H9 (cell line): Measurements from ENCODE around the gene EME1. TPM values are rescaled to one million over a fixed set of nuclear protein-coding genes. Genes with fewer than 3 reads are reported as not detected.

ENCODE experiments used
- DNase-seq: peaks from one replicate; pipeline ENCODE4 v3.0.0-alpha.2; 2017
- H2AFZ ChIP-seq: one replicate; pipeline ENCODE4 v1.6.1; 2013; ENCODE audit warnings: mild to moderate bottlenecking, low read length, control low read depth, moderate library complexity
- H2AK5ac ChIP-seq: 2 replicates; pipeline ENCODE4 v1.6.1; 2013; ENCODE audit warnings: low read length, control low read depth, mixed read lengths; ENCODE audit not compliant: insufficient read length
- H2BK120ac ChIP-seq: one replicate; pipeline ENCODE4 v1.6.1; 2013; ENCODE audit warnings: low read depth, mild to moderate bottlenecking, low read length, control low read depth, inconsistent platforms; ENCODE audit not compliant: poor library complexity, severe bottlenecking
- H2BK12ac ChIP-seq: 2 replicates; pipeline ENCODE4 v1.6.1; 2013; ENCODE audit warnings: low read length, control low read depth, mixed read lengths, low read depth; ENCODE audit not compliant: insufficient read length
- H2BK15ac ChIP-seq: 2 replicates; pipeline ENCODE4 v1.6.1; 2013; ENCODE audit warnings: low read depth, low read length, control low read depth
- H2BK20ac ChIP-seq: one replicate; pipeline ENCODE4 v1.6.1; 2013; ENCODE audit warnings: low read depth, mild to moderate bottlenecking, low read length, control low read depth, inconsistent platforms; ENCODE audit not compliant: poor library complexity, severe bottlenecking
- H2BK5ac ChIP-seq: 2 replicates; pipeline ENCODE4 v1.6.1; 2013; ENCODE audit warnings: low read length, control low read depth, mixed read lengths; ENCODE audit not compliant: insufficient read length
- H3K14ac ChIP-seq: 2 replicates; pipeline ENCODE4 v1.6.1; 2013; ENCODE audit warnings: low read length, control low read depth; ENCODE audit not compliant: insufficient read depth
- H3K18ac ChIP-seq: 2 replicates; pipeline ENCODE4 v1.6.1; 2013; ENCODE audit warnings: low read depth, mild to moderate bottlenecking, mixed read lengths, low read length, control low read depth; ENCODE audit not compliant: insufficient read length
- H3K23ac ChIP-seq: 2 replicates; pipeline ENCODE4 v1.6.1; 2013; ENCODE audit warnings: low read length, control low read depth, mixed read lengths, low read depth; ENCODE audit not compliant: insufficient read length
- H3K23me2 ChIP-seq: 2 replicates; pipeline ENCODE4 v1.6.1; 2013; ENCODE audit warnings: low read depth, mild to moderate bottlenecking, mixed read lengths, low read length, control low read depth; ENCODE audit not compliant: insufficient read length, poor library complexity, severe bottlenecking
- H3K27ac ChIP-seq: 2 replicates; pipeline ENCODE4 v1.5.1; 2013; ENCODE audit warnings: low read length, control low read depth, mixed read lengths, low read depth; ENCODE audit not compliant: insufficient read length
- H3K27me3 ChIP-seq: 2 replicates; pipeline ENCODE4 v1.6.1; 2013; ENCODE audit warnings: low read length, control low read depth, inconsistent platforms; ENCODE audit not compliant: insufficient read depth
- H3K4ac ChIP-seq: 2 replicates; pipeline ENCODE4 v1.6.1; 2013; ENCODE audit warnings: low read depth, mild to moderate bottlenecking, control low read depth, inconsistent platforms, low read length, moderate library complexity
- H3K4me1 ChIP-seq: 2 replicates; pipeline ENCODE4 v1.6.1; 2013; ENCODE audit warnings: low read length, control low read depth, inconsistent platforms; ENCODE audit not compliant: insufficient read depth
- H3K4me2 ChIP-seq: 2 replicates; pipeline ENCODE4 v1.6.1; 2013; ENCODE audit warnings: low read length, control low read depth, mixed read lengths; ENCODE audit not compliant: insufficient read length, insufficient read depth
- H3K56ac ChIP-seq: 2 replicates; pipeline ENCODE4 v1.6.1; 2013; ENCODE audit warnings: low read depth, mild to moderate bottlenecking, mixed read lengths, low read length, control low read depth; ENCODE audit not compliant: insufficient read length
- H3K79me1 ChIP-seq: 2 replicates; pipeline ENCODE4 v1.6.1; 2013; ENCODE audit warnings: low read depth, mild to moderate bottlenecking, moderate library complexity, low read length, control low read depth, inconsistent platforms; ENCODE audit not compliant: insufficient read depth, poor library complexity, severe bottlenecking
- H3K79me2 ChIP-seq: 2 replicates; pipeline ENCODE4 v1.6.1; 2013; ENCODE audit warnings: low read length, control low read depth, inconsistent platforms; ENCODE audit not compliant: insufficient read depth
- H3K9ac ChIP-seq: 2 replicates; pipeline ENCODE4 v1.6.1; 2013; ENCODE audit warnings: low read length, control low read depth, mixed read lengths; ENCODE audit not compliant: insufficient read length; ENCODE audit errors: extremely low read depth
- H3K9me3 ChIP-seq: one replicate; pipeline ENCODE4 v1.6.1; 2013; ENCODE audit warnings: low read depth, low read length, inconsistent platforms; ENCODE audit not compliant: control insufficient read depth
- H3T11ph ChIP-seq: one replicate; pipeline ENCODE4 v1.6.1; 2013; ENCODE audit warnings: mild to moderate bottlenecking, low read length, control low read depth, inconsistent platforms
- H4K20me1 ChIP-seq: one replicate; pipeline ENCODE4 v1.6.1; 2013; ENCODE audit not compliant: control insufficient read depth, insufficient read length, insufficient read depth
- H4K5ac ChIP-seq: 2 replicates; pipeline ENCODE4 v1.6.1; 2013; ENCODE audit warnings: low read depth, mild to moderate bottlenecking, mixed read lengths, low read length, control low read depth; ENCODE audit not compliant: insufficient read length
- H4K8ac ChIP-seq: replicated peaks from 2 replicates; pipeline ENCODE4 v1.6.1; 2013; ENCODE audit warnings: low read length, control low read depth, mixed read lengths, low read depth; ENCODE audit not compliant: insufficient read length
- H4K91ac ChIP-seq: 2 replicates; pipeline ENCODE4 v1.6.1; 2013; ENCODE audit warnings: low read depth, mild to moderate bottlenecking, moderate library complexity, mixed read lengths, low read length, control low read depth; ENCODE audit not compliant: insufficient read length
- H3K27ac Mint-ChIP-seq, 3 experiments: 2 replicates in 2 of 3; 3 replicates in 1 of 3; pipeline ENCODE4 v1.8.0; 2020 to 2021; ENCODE audit warnings: mixed read lengths in 3 of 3, mild to moderate bottlenecking in 1 of 3, moderate library complexity in 1 of 3
- H3K27me3 Mint-ChIP-seq: 2 replicates; pipeline ENCODE4 v1.8.0; 2021; ENCODE audit warnings: low read depth, mild to moderate bottlenecking, moderate library complexity, mixed read lengths
- H3K36me3 Mint-ChIP-seq, 3 experiments: 2 replicates in 2 of 3; 3 replicates in 1 of 3; pipeline ENCODE4 v1.8.0; 2020 to 2021; ENCODE audit warnings: low read depth in 3 of 3, mixed read lengths in 3 of 3; ENCODE audit not compliant: insufficient read depth in 1 of 3
- H3K4me1 Mint-ChIP-seq, 2 experiments: 2 replicates each; pipeline ENCODE4 v1.8.0; 2020; ENCODE audit warnings: mixed read lengths in 2 of 2
- H3K4me3 Mint-ChIP-seq, 2 experiments: 2 replicates in 1 of 2; 3 replicates in 1 of 2; pipeline ENCODE4 v1.8.0; 2020 to 2021; ENCODE audit warnings: mild to moderate bottlenecking in 2 of 2, mixed read lengths in 2 of 2, moderate library complexity in 1 of 2
- H3K9me3 Mint-ChIP-seq, 2 experiments: 2 replicates in 1 of 2; 3 replicates in 1 of 2; pipeline ENCODE4 v1.8.0; 2020; ENCODE audit warnings: mild to moderate bottlenecking in 2 of 2, mixed read lengths in 2 of 2, moderate library complexity in 1 of 2
- WGBS: extraction: QIAGEN DNeasy Blood & Tissue Kit; methylation state at CpG from one replicate; pipeline ENCODE4 v1.1.7; 2013; ENCODE audit warnings: missing lambda C conversion rate, low lambda C conversion rate, mixed read lengths; ENCODE audit not compliant: insufficient read length; ENCODE audit errors: extremely low coverage; 5-methylcytosine and 5-hydroxymethylcytosine counted together
- total RNA-seq: library from RNA; stranded (reverse); gene quantifications from 2 replicates; pipeline ENCODE4 v1.2.1, GENCODE V29; 2021
- TF ChIP-seq, protein P1 (sequence below): fragments of 200-600 bp; sonication (generic); conservative IDR thresholded peaks from 3 replicates; pipeline ENCODE4 v1.8.0; 2021; ENCODE audit warnings: antibody characterized with exemption, mild to moderate bottlenecking

The EME1 gene
- total RNA-seq, 1 experiment from 2014 or later = 15.1 TPM

GRCh38 chr17:50359998-50360461, 13.0 kb upstream of the EME1 start:
- no peak overlapping the region for H3K9ac ChIP-seq
- WGBS = no CpG with 5 or more reads among the region's 14 CpGs

More at GRCh38 chr17:50359998-50360461, 13.0 kb upstream of the EME1 start:
- Mint-ChIP-seq H3K36me3 (peaks cover 11 to 42% (median 35%) of the 10 kb centered on the region in 3 experiments; a peak in 5 of 7 replicates), H3K4me1 (peaks cover 30 to 32% of the 10 kb centered on the region in 2 experiments), H3K27me3 (no peaks in the 10 kb centered on the region), H3K4me3 (no peak overlapping the region), H3K9me3 (no peaks in the 10 kb centered on the region), H3K27ac (no peak overlapping the region)
- no peak overlapping the region for H3K56ac ChIP-seq
- H4K20me1 ChIP-seq = no peaks in the 10 kb centered on the region
- no peaks in the 10 kb centered on the region for H3K79me2 ChIP-seq
- H2BK5ac ChIP-seq = no peak overlapping the region
- H2BK15ac ChIP-seq = no peak overlapping the region
- no peak overlapping the region for H2BK120ac ChIP-seq
- H3K9me3 ChIP-seq = no peaks in the 10 kb centered on the region
- no peak overlapping the region for H3K4me2 ChIP-seq
- no peak overlapping the region for H3K14ac ChIP-seq
- no peak overlapping the region for H3T11ph ChIP-seq
- no peak for DNase-seq
- no peak overlapping the region for H3K4ac ChIP-seq
- no peak overlapping the region for H2BK12ac ChIP-seq
- no peaks in the 10 kb centered on the region for H3K23me2 ChIP-seq
- TF ChIP-seq, protein P1, sequence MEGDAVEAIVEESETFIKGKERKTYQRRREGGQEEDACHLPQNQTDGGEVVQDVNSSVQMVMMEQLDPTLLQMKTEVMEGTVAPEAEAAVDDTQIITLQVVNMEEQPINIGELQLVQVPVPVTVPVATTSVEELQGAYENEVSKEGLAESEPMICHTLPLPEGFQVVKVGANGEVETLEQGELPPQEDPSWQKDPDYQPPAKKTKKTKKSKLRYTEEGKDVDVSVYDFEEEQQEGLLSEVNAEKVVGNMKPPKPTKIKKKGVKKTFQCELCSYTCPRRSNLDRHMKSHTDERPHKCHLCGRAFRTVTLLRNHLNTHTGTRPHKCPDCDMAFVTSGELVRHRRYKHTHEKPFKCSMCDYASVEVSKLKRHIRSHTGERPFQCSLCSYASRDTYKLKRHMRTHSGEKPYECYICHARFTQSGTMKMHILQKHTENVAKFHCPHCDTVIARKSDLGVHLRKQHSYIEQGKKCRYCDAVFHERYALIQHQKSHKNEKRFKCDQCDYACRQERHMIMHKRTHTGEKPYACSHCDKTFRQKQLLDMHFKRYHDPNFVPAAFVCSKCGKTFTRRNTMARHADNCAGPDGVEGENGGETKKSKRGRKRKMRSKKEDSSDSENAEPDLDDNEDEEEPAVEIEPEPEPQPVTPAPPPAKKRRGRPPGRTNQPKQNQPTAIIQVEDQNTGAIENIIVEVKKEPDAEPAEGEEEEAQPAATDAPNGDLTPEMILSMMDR = no peak
- no peaks in the 10 kb centered on the region for H3K27me3 ChIP-seq
- peaks cover 2% of the 10 kb centered on the region; the same call in 1 of the 2 replicates for H3K4me1 ChIP-seq
- H4K5ac ChIP-seq = no peak overlapping the region
- H3K79me1 ChIP-seq = no peaks in the 10 kb centered on the region
- no peak overlapping the region for H2BK20ac ChIP-seq
- no peak overlapping the region for H4K8ac ChIP-seq
- no peak overlapping the region for H3K27ac ChIP-seq
- H2AK5ac ChIP-seq = no peak overlapping the region
- H2AFZ ChIP-seq = no peak overlapping the region
- no peak overlapping the region for H3K18ac ChIP-seq
- H4K91ac ChIP-seq = no peak overlapping the region
- no peak overlapping the region for H3K23ac ChIP-seq
